Ascending aorta (tissue), 2 donors: ENCODE measurements around the gene EDC3. TPM values are rescaled to one million over a fixed set of nuclear protein-coding genes. Genes with fewer than 3 reads are reported as not detected.

Source experiments
- DNase-seq, 2 donors: peaks; one replicate each; pipeline ENCODE4 v3.0.0-alpha.2; 2019; ENCODE audit warnings: low spot score in 2 of 2
- H3K27ac ChIP-seq, 2 donors: fragments of 200-600 bp; sonication (generic); one replicate each; pipeline ENCODE4 v1.5.1; 2016 to 2017; ENCODE audit warnings: mild to moderate bottlenecking in 1 of 2
- H3K27me3 ChIP-seq: fragments of 200-600 bp; sonication (generic); one replicate; pipeline ENCODE4 v1.5.1; 2017
- H3K36me3 ChIP-seq, 2 donors: fragments of 200-600 bp; sonication (generic); one replicate each; pipeline ENCODE4 v1.5.1; 2016
- H3K4me1 ChIP-seq, 2 donors: fragments of 200-600 bp; sonication (generic); one replicate each; pipeline ENCODE4 v1.5.1; 2016 to 2017; ENCODE audit warnings: mild to moderate bottlenecking in 1 of 2
- H3K4me3 ChIP-seq, 2 donors: fragments of 200-600 bp; sonication (generic); one replicate each; pipeline ENCODE4 v1.5.1; 2016 to 2017; ENCODE audit warnings: mild to moderate bottlenecking in 1 of 2
- H3K9me3 ChIP-seq, 2 donors: fragments of 200-600 bp; sonication (generic); one replicate each; pipeline ENCODE4 v1.5.1; 2016
- intact Hi-C: fragments of 100-400 bp; cut with DNase I; formaldehyde crosslinking; loops from one replicate; pipeline ENCODE4 v1.15.1; 2023
- total RNA-seq: library from RNA; depleted of rRNA; stranded (reverse); fragments of >200 nt; gene quantifications from one replicate; pipeline ENCODE4 v1.1.0, GENCODE V29; 2016
- TF ChIP-seq, protein P1 (sequence below), 3 experiments: fragments of 200-600 bp in 2 of 3; fragments of 450-650 bp in 1 of 3; sonication (generic) in 2 of 3; IDR thresholded peaks; one replicate each; pipeline ENCODE4 v1.5.1; 2016 to 2019; ENCODE audit warnings: antibody characterized with exemption in 3 of 3, mild to moderate bottlenecking in 1 of 3, moderate library complexity in 1 of 3

Gene EDC3
- total RNA-seq, 1 donor from 2014 or later: 8.8 TPM

DNA sequence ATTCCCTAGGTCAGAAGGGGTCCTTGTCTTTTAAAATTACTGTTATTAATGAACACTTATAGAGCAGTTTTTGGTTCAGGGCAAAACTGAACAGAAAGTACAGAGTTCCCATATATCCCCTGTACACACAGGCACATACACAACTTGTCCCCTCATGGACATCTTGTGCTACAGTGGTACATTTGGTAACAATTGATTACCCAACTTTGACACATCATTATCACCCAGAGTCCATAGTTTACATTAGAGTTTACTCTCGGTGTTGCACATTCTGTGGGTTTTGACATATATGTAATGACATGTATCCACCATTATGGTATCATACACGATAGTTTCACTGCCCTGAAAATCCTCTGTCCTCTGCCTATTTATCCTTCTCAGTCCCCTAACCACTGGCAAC lies 984 bp upstream of the EDC3 start:
- TF ChIP-seq, protein P1, sequence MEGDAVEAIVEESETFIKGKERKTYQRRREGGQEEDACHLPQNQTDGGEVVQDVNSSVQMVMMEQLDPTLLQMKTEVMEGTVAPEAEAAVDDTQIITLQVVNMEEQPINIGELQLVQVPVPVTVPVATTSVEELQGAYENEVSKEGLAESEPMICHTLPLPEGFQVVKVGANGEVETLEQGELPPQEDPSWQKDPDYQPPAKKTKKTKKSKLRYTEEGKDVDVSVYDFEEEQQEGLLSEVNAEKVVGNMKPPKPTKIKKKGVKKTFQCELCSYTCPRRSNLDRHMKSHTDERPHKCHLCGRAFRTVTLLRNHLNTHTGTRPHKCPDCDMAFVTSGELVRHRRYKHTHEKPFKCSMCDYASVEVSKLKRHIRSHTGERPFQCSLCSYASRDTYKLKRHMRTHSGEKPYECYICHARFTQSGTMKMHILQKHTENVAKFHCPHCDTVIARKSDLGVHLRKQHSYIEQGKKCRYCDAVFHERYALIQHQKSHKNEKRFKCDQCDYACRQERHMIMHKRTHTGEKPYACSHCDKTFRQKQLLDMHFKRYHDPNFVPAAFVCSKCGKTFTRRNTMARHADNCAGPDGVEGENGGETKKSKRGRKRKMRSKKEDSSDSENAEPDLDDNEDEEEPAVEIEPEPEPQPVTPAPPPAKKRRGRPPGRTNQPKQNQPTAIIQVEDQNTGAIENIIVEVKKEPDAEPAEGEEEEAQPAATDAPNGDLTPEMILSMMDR (IDR thresholded peaks at IDR 0.05): no peak
- Histone ChIP-seq H3K27me3 (no peaks in the 10 kb centered on the region), H3K36me3 (no peaks in the 10 kb centered on the region), H3K27ac (no peak overlapping the region), H3K4me1 (peaks cover 7 to 15% of the 10 kb centered on the region in 2 donors), H3K9me3 (no peaks in the 10 kb centered on the region), H3K4me3 (peak overlapping the region in 1 of 2 donors; percentile 90)
- DNase-seq: no peak
- intact Hi-C loops: loop anchor here (1.0 to 10.0 kb wide), 3 partner anchors 80 to 232 kb away; partner anchors contain the start of genes ARID3B, CLK3 and UBL7

DNA sequence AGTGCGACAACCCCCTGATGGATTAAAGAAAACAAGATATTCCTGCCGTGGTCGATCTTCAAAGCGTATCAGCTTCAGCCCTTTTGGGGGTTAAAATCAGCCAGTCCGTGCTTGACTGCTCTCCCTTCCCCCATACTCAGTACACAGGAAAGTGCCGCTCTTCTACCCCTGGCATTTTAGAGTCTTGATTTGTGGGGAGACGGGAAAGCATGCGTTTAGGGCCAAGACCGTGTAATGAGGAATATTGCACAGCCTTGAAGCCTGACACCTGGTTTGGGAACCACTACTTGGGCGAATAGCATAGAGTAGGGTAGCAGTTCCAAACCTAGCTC lies 540 bp upstream of the EDC3 start:
- peak overlapping the region; percentile 85 to 90 for H3K4me3 ChIP-seq
- peaks cover 7 to 15% of the 10 kb centered on the region in 2 donors for H3K4me1 ChIP-seq
- H3K36me3 ChIP-seq: no peaks in the 10 kb centered on the region
- peak overlapping the region; percentile 88 to 91 for H3K27ac ChIP-seq
- H3K9me3 ChIP-seq: no peaks in the 10 kb centered on the region
- DNase-seq: no peak
- TF ChIP-seq, protein P1 (IDR thresholded peaks at IDR 0.05): no peak
- no peaks in the 10 kb centered on the region for H3K27me3 ChIP-seq
- intact Hi-C loops: loop anchor here (1.0 to 10.0 kb wide), 3 partner anchors 79 to 232 kb away; partner anchors contain the start of genes ARID3B, CLK3 and UBL7

DNA sequence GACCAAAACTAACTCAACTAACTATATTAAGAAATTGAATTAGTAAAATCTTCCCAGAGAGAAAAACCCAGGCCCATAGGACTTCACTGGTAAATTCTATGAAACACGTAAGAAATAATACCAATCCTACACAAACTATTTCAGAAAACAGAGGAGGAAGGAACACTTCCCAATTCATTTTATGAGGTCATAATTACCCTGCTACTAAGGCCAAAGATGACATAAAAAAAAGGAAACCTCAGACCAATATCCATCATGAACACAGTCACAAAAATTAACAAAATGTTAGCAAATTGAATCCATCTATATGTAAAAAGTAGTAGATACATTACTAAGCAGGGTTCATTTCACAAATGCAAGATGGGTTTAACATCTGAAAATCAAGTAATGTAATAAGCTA lies 3.5 kb downstream of the EDC3 start:
- Histone ChIP-seq H3K36me3 (no peaks in the 10 kb centered on the region), H3K27ac (no peak overlapping the region), H3K27me3 (no peaks in the 10 kb centered on the region), H3K9me3 (no peaks in the 10 kb centered on the region), H3K4me1 (peaks cover 7 to 15% of the 10 kb centered on the region in 2 donors), H3K4me3 (no peak overlapping the region)
- intact Hi-C loops: loop anchor here (10.0 kb wide), 1 partner anchor 228 kb away; the partner anchor contains the start of gene UBL7
- DNase-seq: no peak
- TF ChIP-seq, protein P1 (IDR thresholded peaks at IDR 0.05): no peak

DNA sequence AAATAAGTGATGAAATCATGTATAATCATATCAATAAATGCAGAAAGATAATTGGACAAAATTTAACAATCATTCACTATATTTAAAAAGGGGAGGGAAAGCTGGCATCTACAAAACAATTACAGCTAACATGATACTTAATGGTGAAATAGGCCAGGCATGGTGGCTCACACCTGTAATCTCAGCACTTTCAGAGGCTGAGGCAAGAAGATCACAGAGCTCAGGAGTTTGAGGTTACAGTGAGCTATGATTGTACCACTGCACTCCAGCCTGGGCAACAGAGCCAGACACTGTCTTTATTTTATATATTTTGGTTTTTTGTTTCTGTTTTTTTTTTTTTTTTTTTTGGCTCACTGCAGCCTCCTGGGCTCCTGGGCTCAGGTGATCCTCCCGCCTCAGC lies 12.1 kb downstream of the EDC3 start:
- intact Hi-C loops: no loop called here
- Histone ChIP-seq H3K36me3 (peaks cover 3 to 23% of the 10 kb centered on the region in 2 donors), H3K9me3 (peaks cover 0 to 10% of the 10 kb centered on the region in 2 donors), H3K4me1 (no peaks in the 10 kb centered on the region), H3K27ac (no peak overlapping the region), H3K27me3 (no peaks in the 10 kb centered on the region), H3K4me3 (no peak overlapping the region)
- DNase-seq: no peak
- TF ChIP-seq, protein P1 (IDR thresholded peaks at IDR 0.05): no peak

DNA sequence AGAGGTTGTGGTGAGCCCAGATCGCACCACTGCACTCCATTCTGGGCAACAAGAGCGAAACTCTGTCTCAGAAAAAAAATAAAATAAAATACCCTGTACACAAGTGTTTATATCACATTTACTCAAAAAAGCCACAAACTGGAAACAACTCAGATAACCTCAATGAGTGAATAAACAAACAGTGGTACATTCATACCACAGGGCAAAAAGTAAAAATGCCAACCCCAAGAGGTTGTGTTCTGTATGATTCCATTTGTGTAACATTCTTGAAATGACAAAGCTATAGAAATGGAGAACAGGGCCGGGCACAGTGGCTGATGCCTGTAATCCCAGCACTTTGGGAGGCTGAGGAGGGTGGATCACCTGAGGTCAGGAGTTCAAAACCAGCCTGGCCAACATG lies 12.9 kb downstream of the EDC3 start:
- intact Hi-C loops: no loop called here

More for the DNA sequence above, 12.9 kb downstream of the EDC3 start:
- Histone ChIP-seq H3K27me3 (no peaks in the 10 kb centered on the region), H3K27ac (no peak overlapping the region), H3K36me3 (peaks cover 3 to 23% of the 10 kb centered on the region in 2 donors), H3K9me3 (peaks cover 0 to 10% of the 10 kb centered on the region in 2 donors), H3K4me1 (no peaks in the 10 kb centered on the region), H3K4me3 (no peak overlapping the region)
- no peak for DNase-seq
- TF ChIP-seq, protein P1 (IDR thresholded peaks at IDR 0.05): no peak
